Ovary (tissue), 3 donors: ENCODE results near the gene MOB3C.

ENCODE experiments used
- POLR2A ChIP-seq: fragments of 450-650 bp; IDR thresholded peaks from one replicate; pipeline ENCODE4 v1.6.1; 2017; ENCODE audit warnings: antibody characterized with exemption, mild to moderate bottlenecking, moderate library complexity
- TF ChIP-seq, protein P1 (sequence below), 3 donors: fragments of 450-650 bp in 2 of 3; fragments of 200-600 bp in 1 of 3; IDR thresholded peaks; one replicate each; pipeline versions ENCODE4 v1.5.1 to v1.8.0; 2016 to 2022; ENCODE audit warnings: antibody characterized with exemption in 3 of 3, mild to moderate bottlenecking in 1 of 3
- donor health status: DM: no; HTN: no; CAD: no.

DNA sequence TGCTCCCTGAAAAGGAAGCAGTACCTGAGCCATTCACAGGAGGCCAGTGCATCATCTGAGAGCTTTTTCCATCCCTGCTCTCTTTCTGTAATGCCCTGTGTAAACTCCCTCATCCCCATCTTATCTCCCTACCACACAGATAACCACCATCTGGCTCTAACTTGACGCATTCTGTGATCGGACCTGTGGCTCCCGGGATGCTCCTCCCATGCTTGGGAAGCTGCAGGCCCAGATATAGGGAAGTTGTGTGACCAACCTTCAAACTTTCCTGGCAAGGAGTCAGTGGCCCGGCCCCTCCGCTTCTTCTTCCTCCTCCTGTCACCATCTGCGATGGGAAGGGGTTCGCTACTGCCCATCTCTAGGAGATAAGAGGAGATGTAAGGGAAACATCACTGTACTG, 33.6 kb downstream of the MOB3C start:
- TF ChIP-seq, protein P1, sequence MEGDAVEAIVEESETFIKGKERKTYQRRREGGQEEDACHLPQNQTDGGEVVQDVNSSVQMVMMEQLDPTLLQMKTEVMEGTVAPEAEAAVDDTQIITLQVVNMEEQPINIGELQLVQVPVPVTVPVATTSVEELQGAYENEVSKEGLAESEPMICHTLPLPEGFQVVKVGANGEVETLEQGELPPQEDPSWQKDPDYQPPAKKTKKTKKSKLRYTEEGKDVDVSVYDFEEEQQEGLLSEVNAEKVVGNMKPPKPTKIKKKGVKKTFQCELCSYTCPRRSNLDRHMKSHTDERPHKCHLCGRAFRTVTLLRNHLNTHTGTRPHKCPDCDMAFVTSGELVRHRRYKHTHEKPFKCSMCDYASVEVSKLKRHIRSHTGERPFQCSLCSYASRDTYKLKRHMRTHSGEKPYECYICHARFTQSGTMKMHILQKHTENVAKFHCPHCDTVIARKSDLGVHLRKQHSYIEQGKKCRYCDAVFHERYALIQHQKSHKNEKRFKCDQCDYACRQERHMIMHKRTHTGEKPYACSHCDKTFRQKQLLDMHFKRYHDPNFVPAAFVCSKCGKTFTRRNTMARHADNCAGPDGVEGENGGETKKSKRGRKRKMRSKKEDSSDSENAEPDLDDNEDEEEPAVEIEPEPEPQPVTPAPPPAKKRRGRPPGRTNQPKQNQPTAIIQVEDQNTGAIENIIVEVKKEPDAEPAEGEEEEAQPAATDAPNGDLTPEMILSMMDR (IDR thresholded peaks at IDR 0.05) = no peak
- TF ChIP-seq POLR2A = no peak
